GM04503 (cell line): ENCODE measurements around the gene ZMIZ1.

Experiments used
- DNase-seq: peaks from one replicate; pipeline ENCODE4 v3.0.0-alpha.2; 2012; ENCODE audit warnings: low read depth

ZMIZ1 gene

GRCh38 chr10:79342811-79343561 is 274.2 kb downstream of the ZMIZ1 start:
- DNase-seq = no peak

- DNase-seq = no peak
Measured at GRCh38 chr10:79344502-79345195, 275.9 kb downstream of the ZMIZ1 start.

GRCh38 chr10:79345241-79346011 is 276.7 kb downstream of the ZMIZ1 start:
- no peak for DNase-seq

- DNase-seq = no peak
Measured at GRCh38 chr10:79346012-79346340, 277.2 kb downstream of the ZMIZ1 start.

- no peak for DNase-seq
Measured at GRCh38 chr10:79346388-79347225, 277.8 kb downstream of the ZMIZ1 start.

GRCh38 chr10:79347226-79347893 is 278.6 kb downstream of the ZMIZ1 start, which contains the start of gene PPIF:
TSS of gene PPIF (plus strand) at chr10:79347469. CDS start at chr10:79347549, 80 bp downstream.
- DNase-seq = peak; percentile 34

- no peak for DNase-seq
Measured at GRCh38 chr10:79347894-79348639, 279.3 kb downstream of the ZMIZ1 start.

- no peak for DNase-seq
Measured at GRCh38 chr10:79348640-79348988, 279.8 kb downstream of the ZMIZ1 start.

GRCh38 chr10:79349072-79349491 is 280.3 kb downstream of the ZMIZ1 start:
- no peak for DNase-seq

GRCh38 chr10:79349766-79350406 is 281.1 kb downstream of the ZMIZ1 start:
- DNase-seq = no peak

- no peak for DNase-seq
Measured at GRCh38 chr10:79350407-79351154, 281.8 kb downstream of the ZMIZ1 start.

GRCh38 chr10:79351332-79351731 is 282.6 kb downstream of the ZMIZ1 start:
- DNase-seq = no peak

GRCh38 chr10:79352035-79352877 is 283.5 kb downstream of the ZMIZ1 start:
- no peak for DNase-seq

- no peak for DNase-seq
Measured at GRCh38 chr10:79353000-79353406, 284.2 kb downstream of the ZMIZ1 start.

GRCh38 chr10:79353726-79354125 is 285.0 kb downstream of the ZMIZ1 start:
- DNase-seq = no peak

- DNase-seq = no peak
Measured at GRCh38 chr10:79354141-79354540, 285.4 kb downstream of the ZMIZ1 start.

- DNase-seq = no peak
Measured at GRCh38 chr10:79354615-79355014, 285.8 kb downstream of the ZMIZ1 start.

- DNase-seq = no peak
Measured at GRCh38 chr10:79355420-79356017, 286.8 kb downstream of the ZMIZ1 start.
